ENCODE results near the gene SF3B1.

GRCh38 chr2:197348721-197349360 lies 86.0 kb downstream of the SF3B1 start:
- TF ChIP-seq CREB5 (CRISPR knock-in tag; IDR thresholded peaks at IDR 0.05; ENCODE audit: low read depth) (no peak), TOX (CRISPR knock-in tag; IDR thresholded peaks at IDR 0.05; ENCODE audit: borderline replicate concordance) (no peak), RARB (CRISPR knock-in tag; IDR thresholded peaks at IDR 0.05) (no peak)

Measured in SK-N-SH treated with all-trans-retinoic acid at 6 μM for 48 hours (cell line).